Measurements from ENCODE around the gene VAMP2. TPM values are rescaled to one million over a fixed set of nuclear protein-coding genes. Genes with fewer than 3 reads are reported as not detected.

VAMP2 gene
- polyA plus RNA-seq, 2 of the 4 experiments (the other 2 are of a cell fraction): 19.2 to 21.7 TPM

- CTCF ChIA-PET: interaction anchor here (0.8 to 11.3 kb wide), 6 partner anchors 14 to 73 kb away, joined by 3 to 164 read pairs (median 5); partner anchors contain the start of genes AURKB and CTC1
- Histone ChIP-seq H3K4me3 (peak overlapping the region; percentile 40), H3K27ac (peak overlapping the region; percentile 68 to 79), H3K4me2 (peak overlapping the region; percentile 77), H3K4me1 (peaks cover 46% of the 10 kb centered on the region), H3K9me3 (no peaks in the 10 kb centered on the region)
- 0 out of 3 replicates have a peak, but pooled peaks have one; percentile 31 for TF ChIP-seq BCL3 (IDR thresholded peaks at IDR 0.05)
- TF ChIP-seq POLR2A (IDR thresholded peaks at IDR 0.05; ENCODE audit: low read length): peak; percentile 28; the same call in 1 of the 2 replicates
- TF ChIP-seq MAZ (IDR thresholded peaks at IDR 0.05; ENCODE audit: borderline replicate concordance, low read depth, low read length): no peak
- TF ChIP-seq, protein P1, sequence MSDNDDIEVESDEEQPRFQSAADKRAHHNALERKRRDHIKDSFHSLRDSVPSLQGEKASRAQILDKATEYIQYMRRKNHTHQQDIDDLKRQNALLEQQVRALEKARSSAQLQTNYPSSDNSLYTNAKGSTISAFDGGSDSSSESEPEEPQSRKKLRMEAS (IDR thresholded peaks at IDR 0.05): peak; percentile 69
- peak; percentile 42; the same call in 1 of the 2 replicates for TF ChIP-seq PHF8 (IDR thresholded peaks at IDR 0.05; ENCODE audit: borderline replicate concordance, low read depth)
- no peak for TF ChIP-seq ZC3H11A (IDR thresholded peaks at IDR 0.05)
- peak; percentile 49 to 51; a peak in 2 of 5 replicates for TF ChIP-seq JUN (IDR thresholded peaks at IDR 0.05)
- TF ChIP-seq E2F6 (IDR thresholded peaks at IDR 0.05; ENCODE audit: borderline replicate concordance, low read depth): 0 out of 2 replicates have a peak, but pooled peaks have one; percentile 26
- TF ChIP-seq CEBPB (IDR thresholded peaks at IDR 0.05): peak in 1 of 2 experiments; percentile 42; a peak in 1 of 4 replicates
- TF ChIP-seq, protein P2, sequence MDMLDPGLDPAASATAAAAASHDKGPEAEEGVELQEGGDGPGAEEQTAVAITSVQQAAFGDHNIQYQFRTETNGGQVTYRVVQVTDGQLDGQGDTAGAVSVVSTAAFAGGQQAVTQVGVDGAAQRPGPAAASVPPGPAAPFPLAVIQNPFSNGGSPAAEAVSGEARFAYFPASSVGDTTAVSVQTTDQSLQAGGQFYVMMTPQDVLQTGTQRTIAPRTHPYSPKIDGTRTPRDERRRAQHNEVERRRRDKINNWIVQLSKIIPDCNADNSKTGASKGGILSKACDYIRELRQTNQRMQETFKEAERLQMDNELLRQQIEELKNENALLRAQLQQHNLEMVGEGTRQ (IDR thresholded peaks at IDR 0.05): peak; percentile 100
- no peak for TF ChIP-seq REST (IDR thresholded peaks at IDR 0.05)
- WGBS (ENCODE audit: missing lambda C conversion rate): 2% methylated on average over 12 of the region's 12 CpGs
- DNase-seq (ENCODE audit: low read depth in 1 of 2, low spot score in 1 of 2) (peak; percentile 97), FAIRE-seq (peak; percentile 100), ATAC-seq (peak; percentile 40 to 63)
- POLR2A ChIA-PET: interaction anchor here (0.7 to 2.0 kb wide), 17 partner anchors 9 to 184 kb away, joined by 3 to 24 read pairs (median 4); partner anchors contain the start of genes AURKB, CTC1, HES7 and KRABD2
These were observed 29.5 kb upstream of the VAMP2 start for GRCh38 chr17:8192070-8192815.

DNA sequence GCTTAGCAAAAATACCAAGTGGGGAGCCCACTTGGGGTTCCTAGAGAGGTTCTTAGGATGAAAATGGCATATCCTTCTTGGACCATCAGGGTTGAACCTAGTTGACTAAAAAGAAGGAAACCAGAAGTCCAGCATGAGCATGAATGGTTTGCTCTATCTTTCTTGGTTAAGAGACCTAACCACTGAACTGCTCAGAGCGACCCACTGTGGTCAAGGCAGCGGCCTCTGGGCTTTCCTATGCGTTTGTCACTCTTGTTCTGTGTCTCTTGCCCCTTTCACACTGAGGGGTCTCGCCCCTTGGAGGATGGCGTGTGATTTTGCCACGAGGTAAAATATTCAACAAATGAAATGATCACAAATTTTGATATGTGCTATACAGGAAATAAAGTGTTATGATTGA is 27.8 kb upstream of the VAMP2 start:
- WGBS (ENCODE audit: missing lambda C conversion rate): 37% methylated on average over 6 of the region's 6 CpGs
- Histone ChIP-seq H3K27ac (peak overlapping the region; percentile 56 to 79), H3K4me3 (peak overlapping the region; percentile 11), H3K9me3 (no peaks in the 10 kb centered on the region), H3K4me2 (peak overlapping the region; percentile 72), H3K4me1 (peaks cover 40% of the 10 kb centered on the region)
- POLR2A ChIA-PET: interaction anchor here (0.6 to 2.0 kb wide), 15 partner anchors 10 to 105 kb away, joined by 3 to 23 read pairs (median 6); partner anchors contain the start of genes AURKB, CTC1, HES7 and PFAS
- FAIRE-seq (no peak), DNase-seq (ENCODE audit: low read depth in 1 of 2, low spot score in 1 of 2) (no peak), ATAC-seq (no peak)
- CTCF ChIA-PET: interaction anchor here (0.7 to 11.3 kb wide), 10 partner anchors 16 to 72 kb away, joined by 3 to 164 read pairs (median 6); partner anchors contain the start of genes ALOXE3 and AURKB
- no peak for TF ChIP-seq JUNB (IDR thresholded peaks at IDR 0.05)
- no peak for TF ChIP-seq FOSL2 (IDR thresholded peaks at IDR 0.05)
- no peak for TF ChIP-seq FOSL2 (CRISPR knock-in tag; IDR thresholded peaks at IDR 0.05)
- no peak for TF ChIP-seq BCL3 (IDR thresholded peaks at IDR 0.05)
- no peak for TF ChIP-seq SREBF2 (IDR thresholded peaks at IDR 0.05)
- no peak for TF ChIP-seq HMGXB4 (CRISPR knock-in tag; IDR thresholded peaks at IDR 0.05; ENCODE audit: borderline replicate concordance)
- no peak for TF ChIP-seq ZSCAN20 (CRISPR knock-in tag; IDR thresholded peaks at IDR 0.05)
- no peak for TF ChIP-seq EP300 (IDR thresholded peaks at IDR 0.05)
- TF ChIP-seq REST (IDR thresholded peaks at IDR 0.05): no peak
- TF ChIP-seq HOXA7 (CRISPR knock-in tag; IDR thresholded peaks at IDR 0.05): no peak
- TF ChIP-seq TFCP2L1 (CRISPR knock-in tag; IDR thresholded peaks at IDR 0.05): no peak
